Anterior cingulate cortex (tissue), 58 donors: ENCODE data around the gene UGT1A8.

ENCODE experiments used
- DNase-seq, 58 donors: peaks; one replicate each; lab custom pipeline; 2025; lab: John Stamatoyannopoulos, UW

The UGT1A8 gene

DNA sequence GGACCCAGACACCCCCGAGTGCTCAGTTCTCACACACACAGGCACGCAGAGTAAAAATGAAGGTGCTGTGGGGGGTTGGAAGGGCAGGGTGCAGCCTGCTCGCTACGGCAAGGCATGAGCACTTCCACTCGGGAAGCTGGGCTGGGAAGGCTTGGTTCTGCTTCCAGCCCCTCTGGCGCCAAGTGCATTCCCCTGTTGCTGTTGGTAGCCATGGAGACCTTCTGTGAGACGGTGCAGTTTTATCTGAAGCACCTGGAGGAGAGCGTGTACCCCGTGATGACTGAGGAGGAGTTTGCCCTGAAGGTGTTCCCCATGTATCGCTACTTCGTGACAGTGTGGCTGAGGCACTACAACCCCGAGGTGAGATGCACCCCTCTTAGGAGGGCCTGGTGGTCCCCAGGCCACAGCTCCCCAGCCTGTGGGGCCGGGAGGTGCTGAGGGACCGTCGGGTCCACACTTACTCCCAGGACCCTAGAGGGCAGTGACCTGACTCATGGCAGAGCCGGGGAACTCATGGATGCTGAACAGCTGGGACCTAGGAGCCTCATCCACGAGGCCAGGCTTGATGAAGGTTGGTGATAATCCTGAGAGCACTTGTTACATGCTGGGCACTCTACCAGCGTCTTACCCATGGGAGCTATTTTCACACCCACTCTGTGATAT is 176.2 kb downstream of the UGT1A8 start:
- no peak for DNase-seq

GRCh38 chr2:233794128-233794658 is 176.8 kb downstream of the UGT1A8 start:
- no peak for DNase-seq

DNA sequence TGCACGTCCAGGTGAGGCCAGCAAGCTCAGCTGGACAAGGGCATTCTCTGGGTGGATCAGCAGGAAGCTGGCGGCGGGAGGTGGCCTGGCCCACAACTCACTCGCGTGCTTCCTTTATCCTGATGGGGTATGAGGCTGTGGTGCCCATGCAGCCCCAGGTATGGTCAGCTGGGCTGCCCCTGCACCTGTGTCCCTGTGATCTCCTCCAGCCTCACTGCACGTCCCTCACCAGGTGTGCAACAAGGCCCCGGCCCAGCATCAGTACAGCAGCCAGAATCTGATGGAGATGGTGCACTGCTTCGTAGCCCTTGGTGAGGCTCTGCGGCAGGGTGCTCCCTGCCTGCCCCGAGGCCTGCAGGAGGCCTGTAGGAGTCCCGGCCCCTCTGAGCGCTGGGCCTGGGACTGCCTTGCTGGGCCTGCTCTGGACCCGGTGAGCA is 178.3 kb downstream of the UGT1A8 start:
- DNase-seq: no peak

DNA sequence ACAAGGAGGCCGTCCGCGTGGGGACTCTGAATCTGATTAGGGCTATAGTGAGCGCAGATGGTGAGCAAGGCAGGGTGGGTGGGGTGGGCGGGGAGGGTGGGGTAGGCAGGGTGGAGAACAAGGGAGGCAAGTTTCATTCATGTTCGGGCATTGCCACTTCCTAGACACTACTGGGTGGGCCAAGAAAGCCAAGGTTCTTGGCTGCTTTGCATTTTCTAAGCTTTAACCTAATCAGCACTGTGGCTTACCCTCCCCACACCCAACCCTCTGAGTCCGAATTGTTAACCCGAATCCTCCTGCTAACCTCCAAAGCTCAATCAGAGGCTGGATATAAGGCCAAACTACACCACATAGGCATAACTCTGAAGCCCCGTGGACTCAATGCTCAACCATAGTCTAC is 178.8 kb downstream of the UGT1A8 start:
- peak in 1 of 58 donors; percentile 8 for DNase-seq

GRCh38 chr2:233798335-233799086 is 181.1 kb downstream of the UGT1A8 start:
- no peak for DNase-seq

DNA sequence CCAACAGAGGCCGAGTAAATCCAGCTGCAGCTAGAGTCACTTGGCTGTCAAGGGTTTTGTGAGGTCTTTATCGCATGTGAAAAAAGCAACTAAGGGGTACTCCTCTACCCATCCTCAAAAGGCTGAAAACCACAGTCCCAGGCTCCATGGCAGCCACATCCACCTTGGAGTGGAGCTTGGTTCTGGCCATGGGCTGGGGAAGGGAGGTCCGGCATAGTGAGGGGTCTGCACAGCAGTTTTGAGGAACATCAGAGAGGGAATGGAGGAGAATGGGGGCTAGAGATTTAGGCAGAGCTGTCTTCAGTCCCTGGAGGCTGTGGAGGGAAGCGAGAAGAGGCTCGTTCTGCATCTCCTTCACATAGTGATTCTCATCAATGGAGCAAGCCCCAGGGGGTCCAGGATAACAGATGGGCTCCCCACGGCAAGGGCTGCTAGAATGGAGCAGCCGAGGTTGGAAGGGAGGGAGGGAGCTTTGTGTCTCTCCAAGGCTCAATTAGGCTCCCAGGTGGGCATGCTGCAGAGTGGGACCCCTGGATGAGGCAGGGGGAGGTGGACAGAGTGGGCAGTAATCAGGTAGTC is 181.7 kb downstream of the UGT1A8 start:
- no peak for DNase-seq

- DNase-seq: no peak
Measured at GRCh38 chr2:233799716-233800115, 182.3 kb downstream of the UGT1A8 start.

DNA sequence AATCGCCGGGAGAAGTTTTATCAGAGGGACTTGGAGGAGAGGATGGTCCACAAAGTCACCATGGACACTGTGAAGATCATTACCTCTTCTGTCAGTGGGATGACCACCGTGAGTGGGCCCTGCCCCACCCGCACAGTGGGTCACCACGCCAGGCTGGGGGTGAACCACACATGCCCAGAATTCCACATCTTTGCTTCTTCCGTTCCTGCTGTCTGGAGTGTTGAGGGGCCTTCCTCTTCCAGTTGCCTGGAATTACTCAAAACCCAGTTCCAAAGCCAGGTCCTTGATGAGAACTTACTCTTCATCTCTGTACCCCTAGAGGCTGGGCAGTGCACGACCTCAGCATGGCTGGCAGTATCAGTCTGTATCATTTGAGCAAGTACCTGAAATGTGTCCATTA is 182.8 kb downstream of the UGT1A8 start:
- DNase-seq: no peak

DNA sequence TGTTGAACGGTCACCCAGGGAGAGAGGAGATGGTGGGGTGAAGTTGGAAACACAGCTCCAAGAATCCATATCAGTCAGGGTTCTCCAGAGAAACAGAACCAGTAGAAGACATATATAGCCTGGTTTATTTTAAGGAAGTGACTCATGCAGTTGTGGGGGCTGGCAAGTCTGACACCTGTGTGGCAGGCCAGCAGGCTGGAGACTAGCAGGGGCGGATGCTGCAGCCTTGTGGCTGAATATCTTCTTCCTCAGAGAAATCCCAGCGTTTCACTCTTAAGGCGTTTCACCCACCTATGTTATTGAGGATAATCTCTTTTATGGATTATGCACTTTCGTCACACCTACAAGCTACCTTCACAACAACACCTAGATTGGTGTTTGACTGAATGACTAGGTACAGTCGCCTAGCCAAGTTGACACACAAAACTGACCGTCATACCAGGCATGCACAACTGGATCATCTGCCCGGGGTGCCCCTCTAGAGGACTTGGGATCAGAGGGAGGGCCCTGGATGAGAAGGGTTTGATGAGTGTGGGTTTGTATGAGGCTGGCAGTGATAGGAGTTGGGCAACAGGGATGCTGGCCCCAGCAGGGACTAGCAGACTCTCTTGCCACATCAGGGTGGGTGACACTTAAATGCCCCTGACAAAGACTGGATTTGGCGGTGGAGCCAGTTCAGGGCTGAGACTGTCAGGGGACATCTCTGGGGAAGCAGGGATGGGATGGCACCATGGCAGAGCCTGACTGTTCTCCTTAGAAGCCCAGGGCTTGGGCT is 184.1 kb downstream of the UGT1A8 start:
- DNase-seq: peak in 14 of 58 donors; percentile 2 to 39 (median 11)

DNA sequence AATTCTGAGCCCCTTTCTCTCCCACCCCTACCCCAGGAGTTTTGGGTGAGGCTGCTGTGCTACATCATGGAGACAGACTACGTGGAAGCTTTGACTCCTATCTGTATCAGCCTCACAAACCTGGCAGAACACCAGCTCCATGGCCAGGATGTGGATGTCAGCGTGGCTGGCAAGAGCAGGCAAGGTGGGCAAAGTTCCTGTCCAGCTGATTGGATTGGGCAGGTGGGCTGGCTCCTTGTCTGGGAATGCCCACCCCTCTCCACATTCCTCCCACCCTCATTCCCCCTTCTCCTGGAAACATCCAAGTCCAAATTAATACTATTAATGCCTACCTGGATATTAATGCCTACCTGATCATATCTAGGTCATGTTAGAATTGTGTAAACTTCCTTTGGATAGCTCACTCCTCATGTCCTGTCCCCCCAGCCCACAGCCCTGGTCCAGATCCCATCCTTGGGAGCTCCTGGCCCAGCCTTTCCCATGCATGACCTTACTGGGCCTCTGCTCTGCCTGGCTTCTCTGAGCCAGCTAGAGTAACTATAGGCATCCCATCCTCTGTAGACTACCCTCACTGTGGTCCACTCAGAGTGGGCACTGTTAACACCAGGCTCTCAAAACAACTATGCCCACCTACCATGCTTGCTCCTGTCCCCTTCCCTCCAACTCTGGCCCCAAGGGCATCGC is 184.8 kb downstream of the UGT1A8 start:
- DNase-seq: no peak

DNA sequence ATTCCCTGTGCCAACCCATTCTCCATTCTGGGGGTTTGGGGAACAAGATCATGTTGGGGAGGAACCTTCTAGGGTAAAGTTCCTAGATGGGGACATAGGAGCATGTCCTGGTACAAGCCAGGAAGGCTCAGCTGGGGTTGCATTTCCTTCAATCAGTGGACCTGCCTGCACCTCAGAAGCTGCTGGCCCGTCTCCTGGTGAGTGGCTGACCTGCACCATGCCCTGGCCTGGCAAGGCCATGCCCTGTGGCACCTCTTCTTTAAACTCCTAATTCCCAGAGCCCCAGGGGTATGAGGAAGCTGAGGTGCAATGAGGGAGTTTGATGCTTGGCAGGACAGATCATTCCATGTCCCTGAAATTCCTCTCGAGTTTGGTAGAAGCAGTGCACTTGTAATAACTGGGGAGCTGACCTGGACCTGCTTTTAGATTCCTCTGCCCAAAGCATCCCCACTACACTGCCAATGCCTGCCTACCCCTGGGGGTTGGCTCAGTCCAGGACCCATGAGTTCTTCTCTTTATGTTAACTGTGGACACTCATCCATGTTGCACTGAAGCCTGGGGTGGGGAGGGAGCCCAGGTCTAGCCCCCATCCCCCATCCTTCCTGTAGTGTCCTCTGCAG is 186.0 kb downstream of the UGT1A8 start:
- DNase-seq: no peak

GRCh38 chr2:233803994-233804393 is 186.6 kb downstream of the UGT1A8 start:
- no peak for DNase-seq

GRCh38 chr2:233807215-233807865 is 189.9 kb downstream of the UGT1A8 start:
- DNase-seq: no peak

- no peak for DNase-seq
Measured at GRCh38 chr2:233807966-233808935, 190.8 kb downstream of the UGT1A8 start.

GRCh38 chr2:233810385-233810784 is 193.0 kb downstream of the UGT1A8 start:
- DNase-seq: no peak

- DNase-seq: no peak
Measured at GRCh38 chr2:233811087-233811486, 193.7 kb downstream of the UGT1A8 start.

GRCh38 chr2:233811732-233812131 is 194.3 kb downstream of the UGT1A8 start:
- DNase-seq: no peak
